T1000 (cell line): Measurements from ENCODE around the gene CFAP77.
"Not testable (repeated sequence)": the region's sequence is repeated elsewhere in the genome, so short reads cannot be mapped to it uniquely, and the experiment has no call there.

Experiments used
- DNase-seq: peaks from one replicate; lab custom pipeline; 2025; ENCODE audit warnings: mixed read lengths; lab: John Stamatoyannopoulos, UW

CFAP77 gene

DNA sequence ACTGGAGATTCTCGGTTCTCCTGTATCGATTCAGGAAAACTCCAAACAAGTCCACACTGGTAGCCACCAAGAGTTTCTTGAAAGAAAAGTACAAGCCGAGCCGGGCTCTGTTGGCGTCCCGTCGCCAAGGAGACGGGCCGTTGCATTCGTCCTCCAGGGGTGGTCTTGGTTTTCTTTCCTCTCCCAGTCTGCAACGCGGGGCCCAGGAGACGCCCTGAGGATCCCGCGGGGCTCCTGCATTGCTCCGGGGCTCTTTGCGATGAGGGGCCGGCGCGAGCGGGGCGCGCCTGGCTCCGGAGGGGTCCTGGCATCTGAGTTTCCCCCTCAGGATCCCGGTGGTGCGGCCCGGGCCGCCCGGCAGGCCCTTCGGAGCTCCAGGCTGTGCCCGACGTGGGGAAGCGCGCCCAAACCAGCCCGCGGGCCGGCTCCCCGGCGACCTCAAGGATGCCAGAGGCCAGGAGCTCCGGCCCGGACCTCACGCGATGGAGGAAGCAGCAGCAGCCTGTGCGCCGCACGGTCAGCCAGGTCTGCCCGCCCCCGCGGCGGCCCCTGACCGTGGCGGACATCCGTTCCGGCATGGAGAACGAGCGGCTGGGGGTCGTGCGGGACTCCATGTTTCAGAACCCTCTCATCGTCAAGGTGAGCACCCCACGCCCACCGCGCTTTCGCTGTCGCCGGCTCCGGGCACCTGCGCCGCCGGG lies at the start of gene CFAP77:
Gene CFAP77 (plus strand): TSS at position 384 of the 701 bp plus-strand sequence. CDS start 61 bp downstream, at position 445.
- DNase-seq: no peak

DNA sequence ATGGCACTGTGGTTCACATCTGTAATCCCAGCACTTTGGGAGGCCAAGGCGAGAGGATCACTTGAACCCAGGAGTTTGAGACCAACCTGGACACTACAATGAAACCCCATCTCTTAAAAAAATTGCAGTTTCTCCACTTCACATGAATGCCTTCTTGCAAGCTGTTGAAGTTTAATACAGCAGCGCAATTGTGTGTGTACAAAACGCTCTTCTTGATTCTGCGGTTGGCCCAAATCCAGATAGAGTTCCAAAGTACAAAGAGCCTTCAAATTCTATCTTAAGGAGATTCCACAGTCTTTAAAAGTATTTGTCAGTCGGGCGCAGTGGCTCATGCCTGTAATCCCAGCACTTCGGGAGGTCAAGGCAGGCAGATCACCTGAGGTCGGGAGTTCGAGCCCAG lies 45.9 kb upstream of the CFAP77 start:
- DNase-seq: no peak

DNA sequence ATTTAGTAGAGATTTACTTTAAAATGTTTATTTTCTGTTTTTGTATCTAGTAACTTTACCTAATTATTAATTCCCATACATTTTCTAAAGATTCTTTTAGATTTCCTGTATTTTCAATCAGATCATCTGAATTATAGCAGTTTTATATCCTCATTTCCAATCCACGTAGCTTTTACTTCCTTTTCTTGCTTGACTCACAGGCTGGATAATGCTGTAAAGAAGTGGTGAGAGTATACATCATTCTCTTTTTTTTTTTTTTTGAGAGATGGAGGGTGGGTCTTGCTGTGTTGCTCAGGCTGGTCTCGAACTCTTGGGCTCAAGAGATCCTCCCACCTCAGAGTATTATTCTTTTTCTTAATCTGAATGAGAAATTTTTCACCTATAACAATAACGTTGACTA lies 44.0 kb upstream of the CFAP77 start:
- no peak for DNase-seq

GRCh38 chr9:132366481-132366880 lies 43.5 kb upstream of the CFAP77 start:
- DNase-seq: no peak

DNA sequence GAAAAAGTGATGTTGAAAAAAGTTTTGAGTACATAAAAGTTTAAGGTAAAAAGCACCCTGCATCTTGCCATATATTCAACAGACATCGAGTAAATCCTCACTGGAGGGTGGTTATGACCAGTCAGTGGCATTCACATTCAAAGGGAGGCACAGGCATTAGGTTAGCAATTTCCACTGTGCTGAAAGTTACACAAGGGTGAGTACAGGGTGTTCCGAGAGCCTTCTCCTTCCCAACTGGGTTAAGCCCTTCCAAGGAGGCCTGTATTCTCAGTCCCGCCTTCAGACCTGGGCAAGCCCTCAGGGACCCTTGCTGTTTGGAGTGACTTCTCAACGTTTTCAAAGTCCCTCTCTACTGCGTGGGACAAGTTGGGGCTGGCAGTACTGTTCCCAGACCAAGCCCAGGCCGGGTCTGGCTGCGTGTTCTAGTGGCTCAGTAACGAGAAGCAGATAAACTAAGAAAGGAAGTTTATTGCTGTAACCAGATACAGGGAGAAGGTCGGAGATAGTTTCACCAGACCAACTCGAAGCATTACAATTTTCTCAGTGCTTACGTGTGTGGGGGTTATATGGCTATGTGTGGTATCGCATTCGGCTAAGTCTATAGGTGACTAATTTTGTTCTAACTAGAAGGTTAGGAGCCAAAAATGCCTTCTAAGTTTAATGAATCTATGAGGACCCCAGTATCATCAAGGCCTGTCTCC lies 42.2 kb upstream of the CFAP77 start:
- DNase-seq: no peak

DNA sequence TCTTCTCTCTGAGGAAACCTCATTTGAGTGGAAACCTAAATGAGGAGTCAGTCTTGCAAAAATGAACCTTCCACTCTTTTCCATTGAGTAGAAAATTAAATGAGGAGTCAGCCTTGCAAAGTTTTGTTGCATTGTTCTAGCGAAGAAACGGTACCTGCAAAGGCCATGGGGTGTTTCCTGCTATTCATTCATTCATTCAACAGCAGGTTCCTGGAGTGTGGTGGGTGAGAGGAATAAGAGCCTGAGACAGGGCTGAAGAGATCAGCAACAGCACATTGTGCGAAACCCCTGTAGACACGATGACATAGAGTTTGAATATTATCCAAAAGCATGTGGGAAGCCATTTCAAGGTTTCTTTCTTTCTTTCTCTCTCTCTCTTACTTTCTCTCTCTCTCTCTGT lies 40.6 kb upstream of the CFAP77 start:
- no peak for DNase-seq

GRCh38 chr9:132370592-132370991 lies 39.4 kb upstream of the CFAP77 start:
- no peak for DNase-seq

DNA sequence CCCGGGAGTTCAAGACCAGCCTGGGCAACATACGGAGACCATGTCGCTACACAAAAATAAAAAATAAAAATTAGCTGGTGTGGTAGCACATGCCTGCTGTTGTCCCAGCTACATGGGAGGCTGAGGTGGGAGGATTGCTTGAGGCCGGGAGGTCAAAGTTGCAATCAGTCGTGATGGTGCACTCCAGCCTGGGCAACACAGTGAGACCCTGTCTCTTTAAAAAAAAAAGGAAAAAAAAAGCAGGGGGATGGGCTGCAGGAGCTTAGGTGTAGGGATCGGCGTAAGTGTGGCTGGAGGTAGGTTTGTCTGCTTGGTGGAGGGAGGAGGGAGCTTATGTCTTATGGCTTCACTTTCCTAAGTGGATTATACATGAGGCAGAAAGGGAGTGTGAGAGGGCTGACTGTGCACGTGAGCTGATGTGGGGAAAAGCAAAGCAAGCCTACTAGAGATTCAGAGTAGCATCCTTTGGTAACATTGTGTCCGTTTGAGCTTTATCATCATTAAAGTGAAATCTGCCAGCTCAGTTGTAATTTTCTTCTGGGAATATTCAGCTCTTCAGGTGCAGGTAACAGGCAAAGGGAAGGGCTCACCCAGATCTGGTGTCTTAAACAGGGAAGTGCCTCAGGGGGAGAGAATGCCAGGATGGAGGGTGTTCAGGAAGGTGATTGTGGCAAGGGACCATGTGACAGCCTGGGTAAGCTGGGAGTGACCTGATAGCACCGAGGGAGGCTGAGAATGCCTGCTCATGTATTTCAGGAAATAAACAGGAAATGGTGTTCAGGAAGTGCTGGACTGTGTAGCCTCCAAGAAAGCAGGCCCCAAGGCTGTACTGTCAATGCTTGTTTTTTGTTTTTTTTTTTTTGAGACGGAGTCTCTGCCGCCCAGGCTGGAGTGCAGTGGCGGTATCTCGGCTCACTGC lies 37.6 kb upstream of the CFAP77 start:
- no peak for DNase-seq

GRCh38 chr9:132377769-132378168 lies 32.2 kb upstream of the CFAP77 start:
- DNase-seq: not testable (repeated sequence)

DNA sequence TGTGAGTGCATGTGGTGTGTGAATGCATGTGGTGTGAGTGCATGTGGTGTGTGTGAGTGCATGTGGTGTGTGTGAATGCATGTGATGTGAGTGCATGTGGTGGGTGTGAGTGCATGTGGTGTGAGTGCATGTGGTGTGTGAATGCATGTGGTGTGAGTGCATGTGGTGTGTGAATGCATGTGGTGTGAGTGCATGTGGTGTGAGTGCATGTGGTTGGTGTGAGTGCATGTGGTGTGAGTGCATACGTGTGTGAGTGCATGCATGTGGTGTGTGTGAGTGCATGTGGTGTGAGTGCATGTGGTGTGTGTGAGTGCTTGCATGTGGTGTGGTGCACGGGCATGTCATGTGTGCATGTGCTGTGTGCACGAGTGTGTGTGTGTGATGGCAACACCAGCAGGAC lies 31.6 kb upstream of the CFAP77 start:
- not testable (repeated sequence) for DNase-seq

DNA sequence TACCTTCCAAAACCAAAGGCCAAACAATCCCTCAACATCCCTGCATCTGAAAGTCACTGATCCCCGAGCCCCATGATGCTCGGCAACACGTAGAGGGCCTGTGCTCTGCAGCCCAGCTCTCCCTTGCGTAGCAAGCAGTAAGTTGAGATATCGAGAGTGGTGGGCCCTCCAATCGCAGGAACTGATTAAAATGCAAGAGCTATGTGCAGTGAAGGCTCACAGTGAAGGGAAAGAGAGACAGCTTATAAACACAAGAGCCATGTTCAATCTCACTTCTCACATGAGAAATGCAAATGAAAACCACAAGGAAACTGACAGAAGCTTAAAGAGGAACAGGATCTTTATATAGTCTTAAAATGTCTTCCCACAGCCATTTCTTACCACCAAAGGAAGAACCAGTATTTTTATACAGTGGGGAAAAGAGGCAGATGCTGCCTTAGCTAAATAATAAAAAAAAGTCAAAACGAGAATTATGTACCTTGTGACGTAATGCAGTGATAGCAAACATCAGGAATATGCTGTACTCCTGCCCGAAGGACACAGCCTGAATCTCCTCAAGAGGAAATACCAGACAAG lies 28.0 kb upstream of the CFAP77 start:
- DNase-seq: no peak

DNA sequence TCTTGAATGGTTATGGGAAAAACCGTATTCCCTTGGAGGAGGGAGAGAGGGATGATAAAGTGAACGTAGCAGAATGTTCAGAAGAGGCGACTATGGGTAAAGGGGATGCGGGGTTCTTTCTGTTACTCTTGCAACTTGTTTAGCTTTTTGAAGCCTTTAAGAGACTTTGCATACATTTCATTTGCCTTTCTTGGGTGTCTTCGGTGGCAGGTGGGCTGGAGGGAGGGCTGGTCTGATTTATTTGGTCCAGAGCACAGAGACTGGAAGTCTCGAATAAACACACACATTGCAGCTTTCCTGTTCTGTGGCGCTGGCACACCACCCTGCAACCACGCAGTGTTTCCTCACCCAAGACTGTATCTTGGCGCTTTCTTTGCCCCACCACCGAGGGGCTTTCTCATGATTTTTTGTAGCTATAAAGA lies 26.5 kb upstream of the CFAP77 start:
- DNase-seq: no peak

GRCh38 chr9:132384376-132384775 lies 25.6 kb upstream of the CFAP77 start:
- DNase-seq: no peak

GRCh38 chr9:132387133-132387532 lies 22.9 kb upstream of the CFAP77 start:
- no peak for DNase-seq

- no peak for DNase-seq
These were observed 19.0 kb upstream of the CFAP77 start for GRCh38 chr9:132390966-132391365.

DNA sequence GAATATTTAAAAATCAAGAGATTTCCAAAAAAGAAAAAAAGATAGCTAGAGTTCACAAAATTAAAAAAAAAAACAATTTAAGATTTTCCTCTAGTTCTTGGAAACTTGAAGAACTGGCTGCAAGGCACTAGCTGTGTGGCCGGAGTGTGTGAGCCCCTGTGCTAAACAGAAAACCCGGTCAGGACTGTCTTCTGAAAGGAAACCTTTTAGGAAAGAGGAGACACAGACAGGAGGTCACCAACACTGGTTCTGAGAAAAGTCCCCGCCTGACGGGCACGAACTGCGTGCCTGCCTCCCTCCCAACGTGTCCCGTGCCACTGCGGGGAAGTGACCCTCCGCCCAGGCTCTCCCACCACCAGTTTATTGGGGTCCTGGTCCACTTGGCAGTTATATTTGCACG lies 18.6 kb upstream of the CFAP77 start:
- DNase-seq: no peak

GRCh38 chr9:132395560-132395959 lies 14.5 kb upstream of the CFAP77 start:
- no peak for DNase-seq

- DNase-seq: no peak
These were observed 8.2 kb upstream of the CFAP77 start for GRCh38 chr9:132401824-132402223.

DNA sequence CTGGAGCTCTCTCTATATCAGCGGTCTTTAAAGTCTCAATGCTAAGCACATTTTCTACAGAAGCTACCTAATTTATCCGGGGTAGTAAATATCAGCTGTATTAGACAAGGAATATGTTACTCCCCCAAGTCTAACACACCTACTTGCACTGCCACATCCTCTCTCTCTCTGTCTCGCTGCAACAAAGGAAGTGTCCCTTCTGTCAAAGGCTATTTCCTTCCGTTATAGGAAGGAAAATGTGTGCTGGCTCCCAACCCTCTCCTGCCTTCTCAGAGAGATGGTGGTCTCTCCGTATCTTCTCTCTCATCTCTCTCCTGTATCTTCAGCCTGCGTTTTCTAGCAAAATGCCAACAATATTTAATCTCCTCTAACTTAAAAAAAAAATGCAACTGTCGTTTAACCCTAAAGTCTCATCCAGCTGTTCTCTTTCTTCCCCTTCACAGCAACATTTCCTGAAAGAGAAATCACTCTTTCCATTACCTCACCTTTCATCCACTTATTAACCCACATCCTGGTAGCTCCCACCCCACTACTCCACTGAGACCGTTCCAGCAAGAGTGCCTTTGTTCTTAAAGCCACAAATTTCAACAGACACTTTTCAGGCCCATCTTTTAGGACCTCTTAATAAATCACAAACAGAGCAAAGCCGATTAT lies 5.7 kb upstream of the CFAP77 start:
- no peak for DNase-seq

- DNase-seq: peak; percentile 76
These were observed 3.4 kb upstream of the CFAP77 start, which contains the start of gene TTF1 for GRCh38 chr9:132406554-132407122. TTF1 (minus strand) TSS chr9:132406840; CDS start chr9:132402821, 4,019 bp downstream.

GRCh38 chr9:132407196-132407595 lies 2.8 kb upstream of the CFAP77 start:
- no peak for DNase-seq
